ENCODE results near the gene RALGAPA2. TPM values are rescaled to one million over a fixed set of nuclear protein-coding genes. Genes with fewer than 3 reads are reported as not detected.

RALGAPA2 gene
- total RNA-seq, 1 donor from 2014 or later, result 73.8 TPM

DNA sequence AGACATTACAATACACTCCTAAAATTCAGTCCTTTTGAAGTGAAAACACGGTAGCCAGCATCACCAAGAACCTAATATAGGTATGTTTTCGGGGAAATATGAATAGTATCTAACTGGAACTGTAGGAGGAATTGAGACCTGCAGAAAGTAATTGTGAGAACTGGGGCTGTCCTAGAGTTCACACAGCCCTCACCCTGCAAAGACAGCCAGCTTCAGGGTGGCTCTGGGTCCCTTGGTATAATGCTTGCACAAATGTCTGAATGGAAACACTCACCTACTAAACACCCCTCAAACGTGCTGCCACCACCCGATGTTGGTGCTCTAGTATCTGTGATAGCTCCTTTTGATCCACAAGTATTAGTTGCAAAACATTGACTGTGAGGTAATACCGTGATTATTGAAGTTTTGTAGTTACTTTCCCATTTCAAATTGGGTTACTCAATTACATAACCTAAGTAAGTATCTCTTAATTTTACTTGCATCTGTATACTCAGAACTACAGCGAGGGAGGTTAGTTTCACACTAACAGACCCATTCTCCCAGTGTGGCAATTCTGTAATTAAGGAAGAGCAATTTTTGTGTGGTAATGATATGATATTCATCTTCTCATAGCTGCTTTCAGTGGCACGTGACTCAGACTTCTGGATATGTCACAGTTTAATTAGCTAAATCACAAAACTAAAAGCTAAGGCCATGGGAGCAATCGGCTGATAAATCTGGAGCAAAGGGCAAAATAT, 215.0 kb downstream of the RALGAPA2 start:
- intact Hi-C loops (cut with DNase I), result no loop called here
- H3K27me3 ChIP-seq (ENCODE audit: low read depth), result no peaks in the 10 kb centered on the region
- H3K9me3 ChIP-seq, result no peaks in the 10 kb centered on the region
- TF ChIP-seq, protein P1, sequence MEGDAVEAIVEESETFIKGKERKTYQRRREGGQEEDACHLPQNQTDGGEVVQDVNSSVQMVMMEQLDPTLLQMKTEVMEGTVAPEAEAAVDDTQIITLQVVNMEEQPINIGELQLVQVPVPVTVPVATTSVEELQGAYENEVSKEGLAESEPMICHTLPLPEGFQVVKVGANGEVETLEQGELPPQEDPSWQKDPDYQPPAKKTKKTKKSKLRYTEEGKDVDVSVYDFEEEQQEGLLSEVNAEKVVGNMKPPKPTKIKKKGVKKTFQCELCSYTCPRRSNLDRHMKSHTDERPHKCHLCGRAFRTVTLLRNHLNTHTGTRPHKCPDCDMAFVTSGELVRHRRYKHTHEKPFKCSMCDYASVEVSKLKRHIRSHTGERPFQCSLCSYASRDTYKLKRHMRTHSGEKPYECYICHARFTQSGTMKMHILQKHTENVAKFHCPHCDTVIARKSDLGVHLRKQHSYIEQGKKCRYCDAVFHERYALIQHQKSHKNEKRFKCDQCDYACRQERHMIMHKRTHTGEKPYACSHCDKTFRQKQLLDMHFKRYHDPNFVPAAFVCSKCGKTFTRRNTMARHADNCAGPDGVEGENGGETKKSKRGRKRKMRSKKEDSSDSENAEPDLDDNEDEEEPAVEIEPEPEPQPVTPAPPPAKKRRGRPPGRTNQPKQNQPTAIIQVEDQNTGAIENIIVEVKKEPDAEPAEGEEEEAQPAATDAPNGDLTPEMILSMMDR (IDR thresholded peaks at IDR 0.05), result no peak
- H3K4me1 ChIP-seq, result peaks cover 5% of the 10 kb centered on the region
- ATAC-seq, result no peak
- DNase-seq, result no peak
- peaks cover 79% of the 10 kb centered on the region for H3K36me3 ChIP-seq
- no peak overlapping the region for H3K4me3 ChIP-seq
- no peak overlapping the region for H3K27ac ChIP-seq

DNA sequence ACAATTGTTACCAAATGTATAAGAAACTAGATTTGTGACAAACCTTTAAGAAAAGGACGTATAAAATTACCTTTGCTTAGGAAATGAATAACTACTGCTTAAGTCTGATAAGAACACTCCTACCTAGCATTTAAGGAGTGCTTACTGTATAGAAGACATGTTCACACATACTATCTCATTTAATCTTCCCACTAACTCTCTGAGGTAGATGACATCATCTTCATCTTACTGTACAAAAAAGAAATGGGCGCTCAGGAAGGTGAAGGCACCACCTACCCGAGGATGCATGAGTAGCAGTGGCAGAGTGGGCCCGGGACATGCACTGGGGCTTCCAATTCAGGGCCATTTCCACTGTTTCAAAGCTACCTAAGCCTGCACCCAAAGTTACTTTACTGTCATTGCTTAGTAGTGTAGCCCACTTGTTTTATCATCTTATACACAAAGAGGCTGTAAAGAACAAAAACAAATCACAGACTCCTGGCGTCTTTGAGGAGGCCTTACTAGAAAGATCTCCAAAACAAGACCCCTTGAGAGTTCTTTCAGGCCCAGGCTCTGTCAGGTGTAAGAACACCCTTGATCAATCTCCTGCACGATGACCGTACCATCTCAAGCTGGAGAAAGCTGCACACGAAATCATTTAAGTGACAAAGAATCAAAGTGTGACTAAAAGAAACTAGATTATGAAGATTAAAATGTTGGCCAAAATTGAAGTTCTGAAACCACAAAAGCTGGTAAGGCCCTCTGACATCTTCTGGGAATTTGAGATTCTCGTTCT, 216.5 kb downstream of the RALGAPA2 start:
- no peak for ATAC-seq
- no peak for DNase-seq
- TF ChIP-seq, protein P1 (IDR thresholded peaks at IDR 0.05), result no peak
- intact Hi-C loops (cut with DNase I), result no loop called here
- H3K4me3 ChIP-seq, result no peak overlapping the region
- peaks cover 80% of the 10 kb centered on the region for H3K36me3 ChIP-seq
- no peak overlapping the region for H3K27ac ChIP-seq
- H3K9me3 ChIP-seq, result no peaks in the 10 kb centered on the region
- H3K27me3 ChIP-seq (ENCODE audit: low read depth), result no peaks in the 10 kb centered on the region
- peaks cover 5% of the 10 kb centered on the region for H3K4me1 ChIP-seq

DNA sequence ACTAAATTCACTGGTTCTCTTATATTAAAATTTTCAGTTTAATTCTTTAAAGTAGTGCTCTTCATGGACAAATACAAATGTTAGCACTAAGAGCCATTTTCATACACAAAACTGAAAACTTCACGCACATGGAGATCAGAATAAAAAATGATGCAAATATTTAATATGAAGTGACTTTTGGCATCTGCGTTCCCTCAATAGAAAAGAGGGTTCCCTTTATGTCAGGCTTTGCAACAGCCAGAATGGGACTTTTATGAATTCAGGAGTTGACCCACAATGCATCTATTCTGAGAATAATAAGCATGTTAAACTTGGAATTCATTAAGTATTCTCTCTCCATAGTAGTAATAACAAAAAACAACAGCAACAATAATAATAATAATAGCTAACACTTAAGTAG, 218.7 kb downstream of the RALGAPA2 start:
- ATAC-seq (no peak), DNase-seq (no peak)
- Histone ChIP-seq H3K9me3 (no peaks in the 10 kb centered on the region), H3K27ac (no peak overlapping the region), H3K36me3 (peaks cover 74% of the 10 kb centered on the region), H3K4me3 (no peak overlapping the region), H3K4me1 (peaks cover 2% of the 10 kb centered on the region), H3K27me3 (ENCODE audit: low read depth) (no peaks in the 10 kb centered on the region)
- TF ChIP-seq, protein P1 (IDR thresholded peaks at IDR 0.05), result no peak
- intact Hi-C loops (cut with DNase I), result no loop called here

DNA sequence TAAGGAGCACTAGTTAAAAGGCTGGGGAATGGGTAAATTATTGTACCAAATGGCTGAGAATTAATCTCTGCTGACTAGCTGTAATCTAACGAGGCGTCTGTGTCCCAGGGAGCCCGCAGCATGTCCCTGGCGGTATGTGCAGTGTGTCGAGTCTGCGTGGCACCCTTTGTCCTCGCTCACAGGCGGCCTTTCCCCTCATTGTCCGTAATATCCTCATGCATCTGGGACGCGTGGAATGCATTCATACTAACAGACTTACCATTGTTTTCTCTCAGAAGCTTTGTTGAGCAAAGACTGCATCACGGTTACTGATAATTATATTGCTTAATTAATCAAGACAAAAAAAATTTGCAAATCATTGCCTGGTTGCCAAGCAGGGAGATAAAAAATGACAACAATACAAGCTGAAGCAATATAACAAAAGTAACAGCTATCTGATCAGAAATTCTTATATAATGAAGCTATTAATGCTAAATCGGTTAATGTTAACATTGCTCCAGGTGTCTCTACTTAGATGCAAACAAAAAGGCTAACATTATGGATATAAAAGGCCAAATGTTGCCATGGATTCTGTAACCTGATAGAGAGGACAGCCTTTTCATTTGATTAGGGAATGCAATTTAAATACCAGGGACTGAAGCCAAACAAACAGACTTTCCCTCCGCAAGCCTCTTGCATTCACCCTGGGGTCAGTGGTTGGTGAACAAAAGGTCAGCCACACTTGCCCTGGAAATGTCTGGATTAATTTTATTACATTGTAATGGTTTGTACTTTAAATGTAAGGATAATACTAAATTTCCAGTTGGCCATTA, 219.7 kb downstream of the RALGAPA2 start:
- Histone ChIP-seq H3K27ac (no peak overlapping the region), H3K4me1 (no peaks in the 10 kb centered on the region), H3K27me3 (ENCODE audit: low read depth) (no peaks in the 10 kb centered on the region), H3K36me3 (peaks cover 76% of the 10 kb centered on the region), H3K9me3 (no peaks in the 10 kb centered on the region), H3K4me3 (no peak overlapping the region)
- intact Hi-C loops (cut with DNase I), result no loop called here
- DNase-seq (no peak), ATAC-seq (peak in 1 of 2 donors; percentile 27)
- TF ChIP-seq, protein P1 (IDR thresholded peaks at IDR 0.05), result no peak

DNA sequence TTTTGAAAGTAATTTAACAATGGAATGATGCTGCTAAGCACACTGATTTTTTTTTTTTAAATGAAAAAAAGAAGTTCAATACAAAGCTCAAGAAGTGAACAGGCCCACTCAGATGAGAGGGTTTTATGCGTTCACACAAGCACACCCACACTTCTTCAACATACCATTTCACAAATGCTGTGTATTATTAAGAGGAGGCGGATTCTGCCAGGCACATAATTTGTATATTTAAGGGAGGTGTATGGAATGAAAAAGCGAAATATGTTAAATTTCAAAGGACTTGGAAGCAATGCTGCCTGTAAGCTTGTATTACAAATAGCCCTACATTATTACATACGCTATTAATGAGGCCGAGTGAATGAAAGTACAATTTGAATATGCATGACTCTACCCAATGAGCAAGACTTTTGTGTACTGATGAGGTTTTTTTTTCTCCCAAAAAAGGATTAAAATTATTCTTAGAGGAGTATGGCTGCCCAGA, 220.6 kb downstream of the RALGAPA2 start:
- no peak overlapping the region for H3K27ac ChIP-seq
- intact Hi-C loops (cut with DNase I), result no loop called here

More for the DNA sequence above, 220.6 kb downstream of the RALGAPA2 start:
- TF ChIP-seq, protein P1 (IDR thresholded peaks at IDR 0.05), result no peak
- Histone ChIP-seq H3K4me3 (no peak overlapping the region), H3K27me3 (ENCODE audit: low read depth) (no peaks in the 10 kb centered on the region), H3K36me3 (peaks cover 76% of the 10 kb centered on the region), H3K9me3 (no peaks in the 10 kb centered on the region), H3K4me1 (no peaks in the 10 kb centered on the region)
- no peak for ATAC-seq
- no peak for DNase-seq
